Measurements from ENCODE around the gene NCOR1.
A peak's percentile ranks its signal among the peaks of the same experiment; 100 is the strongest.

The NCOR1 gene

DNA sequence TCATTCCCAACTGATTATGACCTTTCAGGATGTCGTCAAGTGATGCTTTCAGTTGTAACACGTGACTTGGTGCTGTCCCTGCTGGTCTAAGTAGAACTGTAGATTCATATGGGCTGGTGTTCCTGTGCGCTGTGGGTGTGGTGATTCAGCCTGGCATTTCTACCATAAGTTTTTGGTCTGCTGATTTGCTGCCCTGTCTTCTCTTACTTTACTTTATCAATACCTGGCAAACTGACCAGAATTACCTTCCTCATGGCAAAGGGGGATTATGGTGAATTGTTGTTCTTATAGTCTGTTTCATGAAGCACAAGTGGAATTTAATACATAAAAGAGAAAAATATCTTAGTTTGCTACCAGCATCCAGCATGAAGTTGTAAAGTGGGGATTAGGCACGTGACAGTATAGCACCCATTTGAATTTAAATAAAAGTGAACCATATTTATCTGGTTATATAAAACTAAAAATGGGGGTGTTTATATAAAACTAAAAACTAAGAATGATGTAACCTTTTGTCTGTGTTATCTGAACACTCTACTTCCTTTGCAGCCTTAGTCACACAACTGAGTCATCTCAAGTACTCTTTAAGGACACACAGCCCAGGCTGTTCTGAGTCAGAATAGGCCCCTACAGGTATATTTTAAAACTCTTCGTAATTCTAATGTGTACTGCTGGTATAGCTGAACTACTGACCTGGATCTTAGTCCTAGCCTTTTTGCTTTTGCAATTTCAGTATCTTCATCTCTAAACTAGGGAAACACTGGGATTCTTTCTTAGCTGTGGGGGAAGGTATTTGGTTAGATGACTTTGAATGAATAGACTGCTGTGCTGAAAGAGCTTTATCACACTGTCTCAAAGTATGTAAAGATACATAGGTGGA is 187.4 kb downstream of the NCOR1 start:
- DNase-seq (peak; percentile 58), ATAC-seq (peak; percentile 99)

DNA sequence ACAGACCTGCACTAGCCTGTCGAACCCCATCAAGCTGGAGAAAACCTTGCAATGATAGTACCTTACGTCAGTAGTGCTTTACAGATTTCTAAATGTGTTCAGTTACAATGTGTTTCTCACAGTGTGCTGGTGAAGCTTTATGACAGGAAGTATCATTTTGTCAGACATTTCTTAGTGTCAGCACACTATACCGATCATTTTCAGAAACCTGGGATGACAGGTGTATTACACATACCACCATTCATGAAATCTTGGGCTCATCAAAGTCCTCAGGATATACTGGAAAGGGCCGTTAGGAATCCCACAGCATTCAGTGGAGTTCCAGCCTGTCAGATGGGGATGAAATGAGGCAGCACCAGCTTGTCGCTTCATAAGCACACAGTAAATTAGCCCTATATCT is 188.4 kb downstream of the NCOR1 start:
- no peak for ATAC-seq

GRCh38 chr17:16025202-16025601 is 190.1 kb downstream of the NCOR1 start:
- ATAC-seq (no peak), DNase-seq (no peak)

More for the DNA sequence above, 188.4 kb downstream of the NCOR1 start:
- no peak for DNase-seq

- no peak for DNase-seq
- no peak for ATAC-seq
These were observed 191.5 kb downstream of the NCOR1 start for GRCh38 chr17:16023881-16024280.

GRCh38 chr17:16019347-16019746 is 196.0 kb downstream of the NCOR1 start:
- DNase-seq (no peak), ATAC-seq (no peak)

DNA sequence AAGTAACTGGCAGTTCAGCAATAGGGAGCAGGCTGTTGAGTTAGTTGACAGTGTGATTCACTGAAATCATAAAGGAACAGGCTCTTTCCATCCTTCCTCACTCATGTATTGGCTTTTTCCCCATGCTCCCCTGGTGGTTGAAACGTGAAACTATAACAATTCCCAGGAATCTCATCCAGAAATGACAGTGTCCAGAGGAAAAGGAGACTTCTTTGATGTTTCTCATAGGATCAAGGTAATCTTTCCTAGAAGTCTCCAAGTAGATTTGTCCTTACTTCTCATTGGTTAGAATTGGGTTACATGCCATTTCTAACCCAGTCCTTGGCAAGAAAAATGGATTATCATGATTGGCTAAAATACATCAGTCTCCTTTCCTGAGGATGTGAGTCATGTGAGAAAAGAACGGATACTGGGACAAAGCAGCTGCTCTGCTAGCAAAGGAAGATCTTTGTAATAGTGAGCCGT is 201.4 kb downstream of the NCOR1 start:
- DNase-seq: no peak
- no peak for ATAC-seq

GRCh38 chr17:16007439-16007838 is 207.9 kb downstream of the NCOR1 start:
- ATAC-seq (no peak), DNase-seq (no peak)

DNA sequence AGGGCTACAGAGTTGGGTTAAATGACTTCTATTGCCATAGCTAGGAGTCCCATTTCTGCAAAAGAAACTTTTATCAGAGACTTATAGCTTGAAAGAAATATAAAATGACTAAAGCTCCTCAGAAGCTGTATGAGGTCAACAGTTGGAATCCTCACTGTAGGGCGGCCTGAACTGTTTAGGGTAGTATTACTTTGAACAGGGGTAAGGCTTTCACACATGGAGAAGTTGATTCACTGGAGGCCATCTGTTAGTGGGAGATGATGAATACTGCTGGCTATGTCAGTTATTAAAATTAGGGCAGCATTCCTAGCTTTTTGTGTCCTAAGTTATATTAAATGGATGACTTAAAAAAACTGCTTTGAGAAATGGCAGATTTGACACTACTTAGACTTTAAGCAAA is 209.7 kb downstream of the NCOR1 start:
- ATAC-seq (no peak), DNase-seq (no peak)

DNA sequence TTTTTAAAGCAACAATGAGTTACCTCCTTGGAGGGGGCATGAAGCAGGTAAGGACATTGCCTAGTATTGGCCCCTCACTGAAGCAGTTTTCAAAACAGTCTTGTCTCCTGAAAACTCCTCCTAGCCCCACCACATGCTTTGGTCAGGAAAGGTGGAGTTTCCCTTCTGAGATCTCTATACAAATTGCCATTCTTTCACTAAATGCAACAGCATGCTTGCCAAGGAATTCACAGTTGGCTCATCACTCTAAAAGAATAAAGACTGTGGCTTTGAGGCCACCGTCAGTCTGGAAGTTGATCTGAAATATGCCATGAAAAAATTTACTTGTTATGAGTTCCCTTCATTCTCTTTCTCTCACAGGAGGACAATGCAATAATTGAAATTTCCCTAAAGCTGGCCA is 211.5 kb downstream of the NCOR1 start:
- ATAC-seq: no peak
- no peak for DNase-seq

GRCh38 chr17:16002708-16003260 is 212.6 kb downstream of the NCOR1 start:
- no peak for DNase-seq
- ATAC-seq: no peak

DNA sequence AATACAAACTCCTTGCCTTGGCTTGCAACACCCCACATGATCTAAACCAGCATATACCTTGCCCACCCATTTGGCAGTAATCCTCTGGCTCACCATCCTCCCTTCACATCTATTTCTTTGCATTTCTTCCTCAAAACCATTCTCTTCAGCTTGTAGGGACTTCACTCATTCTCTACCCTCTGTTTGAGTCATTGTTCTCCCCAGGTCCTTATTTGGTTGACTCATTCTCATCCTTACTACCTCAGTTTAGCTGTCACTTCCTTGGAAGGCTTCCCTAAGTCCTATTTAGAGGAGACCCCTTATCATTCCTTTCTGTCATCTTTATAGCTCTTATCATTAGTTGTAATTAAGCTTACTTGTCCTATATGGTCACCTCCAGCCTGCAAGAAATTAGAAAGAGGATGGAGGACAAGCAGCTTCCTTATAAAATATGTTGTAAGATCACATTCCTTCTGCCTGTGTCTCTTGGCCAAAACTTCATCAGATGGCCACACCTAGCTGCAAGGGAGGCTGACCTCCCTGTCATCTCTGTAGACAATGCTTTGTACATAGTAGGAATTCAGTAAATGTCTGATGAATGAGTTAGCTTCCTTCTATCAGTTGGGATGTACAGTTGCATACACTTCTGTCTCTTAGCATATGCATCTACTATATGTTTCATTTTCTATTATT is 214.0 kb downstream of the NCOR1 start:
- no peak for DNase-seq
- ATAC-seq: no peak

- ATAC-seq: no peak
These were observed 215.1 kb downstream of the NCOR1 start for GRCh38 chr17:15999974-16000827.

DNA sequence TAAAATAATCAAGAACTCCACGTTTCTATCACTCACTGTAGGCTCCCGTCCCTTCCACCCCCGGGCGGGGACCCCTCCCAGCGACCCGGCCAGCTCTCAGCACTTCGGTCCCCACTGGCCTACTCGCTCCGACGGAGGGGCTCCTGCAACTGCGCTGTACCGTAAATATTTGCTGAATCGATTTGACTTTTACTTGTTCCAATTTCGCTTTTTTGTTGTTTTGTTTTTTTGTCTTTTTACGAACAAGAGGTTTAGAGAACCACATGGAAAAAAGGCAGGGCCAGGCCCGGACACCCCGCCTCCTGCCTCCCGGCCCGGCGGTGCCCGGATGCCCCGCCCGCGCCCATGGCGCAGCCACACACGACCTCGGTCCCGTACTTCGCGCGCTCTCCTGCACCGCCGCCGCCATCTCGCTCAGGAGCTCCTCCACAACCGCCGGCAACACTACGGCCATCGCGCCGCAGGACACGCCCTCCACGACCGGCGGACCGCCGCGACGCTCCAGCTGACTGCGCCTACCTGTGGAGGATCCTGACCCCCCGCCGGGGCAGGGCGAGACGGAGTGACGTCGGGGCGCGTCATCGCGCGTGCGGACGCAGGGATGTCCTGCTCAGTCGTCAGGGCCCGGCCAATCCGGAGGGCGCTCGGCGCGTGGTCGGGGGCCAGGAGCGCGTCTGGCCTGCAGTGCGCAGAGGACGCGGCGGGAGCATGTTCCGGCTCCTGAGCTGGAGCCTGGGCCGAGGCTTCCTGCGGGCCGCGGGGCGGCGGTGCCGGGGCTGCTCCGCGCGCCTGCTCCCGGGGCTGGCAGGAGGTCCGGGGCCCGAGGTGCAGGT is 216.0 kb downstream of the NCOR1 start, which contains the start of the genes TTC19 and ZSWIM7:
TSS of gene TTC19 (plus strand) at position 684 of the 833 bp plus-strand sequence. CDS start at position 709, 25 bp downstream.
TSS of gene ZSWIM7 (minus strand) at position 564 of the 833 bp plus-strand sequence. CDS start at position 454, 110 bp downstream.
- ATAC-seq: peak; percentile 98
- DNase-seq: peak; percentile 97

More at GRCh38 chr17:15999974-16000827, 215.1 kb downstream of the NCOR1 start:
- DNase-seq: no peak

DNA sequence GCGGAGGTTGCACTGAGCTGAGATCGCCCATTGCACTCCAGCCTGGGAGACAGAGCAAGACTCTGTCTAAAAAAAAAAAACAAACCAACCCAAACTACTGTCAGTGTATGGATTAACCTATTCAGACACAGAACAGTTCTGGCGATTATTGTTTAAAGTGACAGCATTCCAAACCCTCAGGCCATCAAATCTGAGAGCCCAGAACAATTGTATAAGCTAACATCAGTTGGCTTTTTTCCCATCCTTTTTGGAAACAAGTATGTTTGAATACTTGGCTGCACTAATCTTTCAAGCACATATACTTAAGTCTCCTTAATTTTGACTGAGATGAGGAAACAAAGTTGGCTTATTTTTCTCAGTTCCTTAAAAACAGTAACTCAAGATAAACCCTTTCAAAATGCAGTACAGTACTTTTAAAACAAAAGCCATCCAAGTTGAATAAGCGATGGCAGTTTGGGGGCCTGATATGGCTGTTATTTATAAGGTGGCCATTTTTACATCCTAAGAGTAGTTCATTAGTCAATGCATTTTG is 217.2 kb downstream of the NCOR1 start:
- DNase-seq (no peak), ATAC-seq (no peak)

DNA sequence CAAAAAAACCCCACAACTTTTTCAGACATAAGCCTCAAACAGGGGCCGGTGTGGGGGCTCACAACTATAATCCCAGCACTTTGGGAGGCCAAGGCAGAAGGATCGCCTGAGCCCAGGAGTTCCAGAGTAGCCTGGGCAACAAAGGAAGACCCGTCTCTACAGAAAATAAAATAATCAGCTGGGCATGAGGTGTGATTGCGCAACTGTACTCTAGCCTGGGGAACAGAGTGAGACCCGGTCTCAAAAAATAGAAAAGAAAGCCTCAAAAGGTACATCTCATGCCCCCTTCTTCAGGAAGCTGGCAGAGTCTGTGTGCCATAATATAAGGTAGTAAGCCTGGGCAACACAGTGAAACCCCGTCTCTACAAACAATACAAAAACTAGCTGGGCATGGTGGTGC is 219.0 kb downstream of the NCOR1 start:
- DNase-seq (no peak), ATAC-seq (no peak)

DNA sequence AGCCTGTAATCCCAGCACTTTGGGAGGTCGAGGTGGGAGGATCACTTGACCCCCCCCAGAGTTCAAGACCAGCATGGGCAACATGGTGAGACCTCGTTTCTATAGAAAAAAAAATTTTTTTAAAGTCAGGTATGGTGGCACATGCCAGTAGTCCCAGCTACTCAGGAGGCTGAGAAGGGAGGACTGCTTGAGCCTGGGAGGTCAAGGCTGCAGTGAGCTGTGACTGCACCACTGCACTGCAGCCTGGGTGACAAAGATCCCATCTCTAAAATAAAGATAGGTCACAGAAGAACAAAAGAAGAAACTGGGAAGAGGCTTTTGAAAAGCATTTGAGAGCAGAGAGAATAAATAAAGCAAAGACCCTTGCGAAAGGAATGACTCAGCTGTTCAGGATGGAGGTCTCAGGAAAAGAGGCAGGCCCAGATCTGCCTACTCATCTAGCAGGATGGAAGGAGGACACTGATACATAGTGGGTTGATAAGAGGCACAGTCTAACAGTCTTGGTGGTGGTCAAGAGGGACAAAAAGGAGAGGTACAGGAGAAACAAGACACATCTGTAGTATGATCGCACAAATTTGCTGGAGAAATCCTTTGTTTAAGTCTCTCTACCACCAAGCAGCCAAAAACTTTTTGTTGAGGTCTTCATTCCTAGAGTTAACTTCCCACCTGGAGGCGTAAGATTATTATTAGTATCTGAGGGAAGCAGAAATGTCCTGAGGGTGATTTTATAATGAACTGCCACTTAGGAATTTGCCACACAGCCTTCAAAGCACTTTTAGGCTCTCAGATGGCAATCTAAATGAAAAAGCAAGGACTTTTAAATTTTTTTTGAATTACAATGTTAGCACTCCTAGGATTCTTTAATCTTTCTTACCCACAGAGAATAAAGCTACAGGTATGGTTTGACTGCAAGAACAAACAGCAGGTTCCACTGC is 233.4 kb downstream of the NCOR1 start:
- DNase-seq (no peak), ATAC-seq (no peak)

DNA sequence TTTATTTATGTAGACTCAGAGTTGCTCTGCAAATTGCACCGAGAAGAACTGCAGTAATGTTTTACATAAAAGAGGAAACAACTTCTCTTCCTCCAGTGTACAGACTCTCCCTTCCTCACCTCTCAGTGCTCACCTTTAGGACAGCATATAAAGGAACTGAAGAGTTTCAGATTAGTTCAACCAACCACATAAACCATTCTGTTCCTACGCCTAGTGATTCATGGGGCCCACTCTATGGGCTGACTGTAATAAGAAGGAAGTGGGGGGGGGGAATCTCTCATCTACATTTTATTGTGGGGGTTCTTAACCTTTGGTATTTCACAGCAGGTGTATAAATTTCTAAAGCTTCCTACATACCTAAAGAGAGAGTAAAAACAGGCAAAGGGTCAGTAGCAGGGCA is 234.1 kb downstream of the NCOR1 start:
- peak; percentile 35 for DNase-seq
- peak; percentile 100 for ATAC-seq

All from stimulated activated naive CD8-positive, alpha-beta T cell treated with anti-CD3 and anti-CD28 coated beads, Interleukin-15, Interleukin-2, amounts not matched to agents 100 U/mL and 50 U/mL, for 24 hours (primary cell).